ENCODE data around the gene PSME4. TPM values are rescaled to one million over a fixed set of nuclear protein-coding genes. Genes with fewer than 3 reads are reported as not detected.
A peak's percentile ranks its signal among the peaks of the same experiment; 100 is the strongest.

The PSME4 gene
- total and polyA plus RNA-seq, 10 of the 15 experiments (the other 5 are each of a cell fraction or from before 2014, with no cell fraction given) = 11.1 to 56.2 (median 32.1) TPM

DNA sequence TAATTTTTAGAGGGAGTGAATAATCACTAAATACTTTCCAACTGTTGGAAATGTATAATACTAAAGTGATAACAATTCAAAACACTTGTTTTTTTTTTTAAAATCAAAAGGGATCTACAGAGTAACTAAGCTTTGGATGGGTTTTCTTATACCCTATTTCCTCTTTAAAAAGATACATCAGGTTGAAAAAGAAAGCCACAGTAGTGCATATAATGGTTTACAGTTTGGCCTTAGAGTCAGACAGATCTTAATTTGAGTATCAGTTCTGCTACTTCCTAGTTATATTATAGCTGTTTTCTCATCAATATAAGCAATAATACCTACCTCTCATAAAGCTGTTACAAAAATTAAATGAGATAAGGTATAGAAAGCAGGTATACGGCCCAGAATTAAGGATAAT lies 28.5 kb downstream of the PSME4 start:
- no peak overlapping the region for H3K9ac ChIP-seq (ENCODE audit: control insufficient read depth, insufficient read depth, low read length)
- no peak overlapping the region; the same call in 1 of the 2 replicates for H3K4me2 ChIP-seq (ENCODE audit: control insufficient read depth, insufficient read depth)
- RAD21 ChIA-PET (ENCODE audit: unreplicated experiment) = interaction anchor here (2.0 kb wide), 1 partner anchor 26 kb away, joined by 13 read pairs; no protein-coding TSS in a partner anchor
- no TSS peak for BruUV-seq (replicated peaks)
- no peak for DNase-seq (ENCODE audit: low read depth, low spot score)
- H3K36me3 ChIP-seq (ENCODE audit: control insufficient read depth in 2 of 2, insufficient read depth in 2 of 2, low read length in 1 of 2) = peaks cover 4 to 9% of the 10 kb centered on the region in 2 experiments; a peak in 2 of 4 replicates
- no peaks in the 10 kb centered on the region for H3K27me3 ChIP-seq (replicated peaks in 1 of 2; ENCODE audit: control insufficient read depth in 2 of 2, insufficient read depth in 2 of 2, low read length in 1 of 2)
- intact Hi-C loops (cut with micrococcal nuclease; ENCODE audit: unreplicated experiment) = no loop called here
- no peak overlapping the region for H2AFZ ChIP-seq (ENCODE audit: control insufficient read depth, low read depth, low read length)
- in situ Hi-C loops (cut with MboI) = no loop called here
- no peaks in the 10 kb centered on the region for H3K9me3 ChIP-seq (replicated peaks; ENCODE audit: control insufficient read depth, insufficient read depth, low read length)
- H3K27ac ChIP-seq (ENCODE audit: control insufficient read depth, insufficient read depth) = peak overlapping the region; percentile 47
- H4K20me1 ChIP-seq (ENCODE audit: control insufficient read depth, insufficient read depth) = no peaks in the 10 kb centered on the region
- SMC1A ChIA-PET (ENCODE audit: uncharacterized antibody, unreplicated experiment) = interaction anchor here (0.8 to 2.7 kb wide), 8 partner anchors 10 to 31 kb away, joined by 3 to 20 read pairs (median 3); no protein-coding TSS in a partner anchor
- peaks cover 2% of the 10 kb centered on the region for H3K79me2 ChIP-seq (ENCODE audit: control insufficient read depth, insufficient read depth, low read length)
- 100% methylated on average over 1 of the region's 1 CpG for WGBS (ENCODE audit: insufficient coverage, insufficient replicate concordance, low lambda C conversion rate, missing lambda C conversion rate)
- H3K4me3 ChIP-seq = no peak overlapping the region
- no peak for FAIRE-seq
- peaks cover 22% of the 10 kb centered on the region; the same call in 1 of the 2 replicates for H3K4me1 ChIP-seq (ENCODE audit: control insufficient read depth, insufficient read depth, low read length)
- POLR2A ChIA-PET = interaction anchor here (0.6 to 1.8 kb wide), 3 partner anchors 11 to 1099 kb away, joined by 3 to 9 read pairs (median 3); no protein-coding TSS in a partner anchor
- ATAC-seq = peak; percentile 40
- TF ChIP-seq NBN (IDR thresholded peaks at IDR 0.05) (no peak), NFYB (IDR thresholded peaks at IDR 0.05; ENCODE audit: insufficient read depth, low read depth, low read length) (no peak), HDAC6 (IDR thresholded peaks at IDR 0.05; ENCODE audit: unreplicated experiment) (no peak), BACH1 (IDR thresholded peaks at IDR 0.05; ENCODE audit: borderline replicate concordance) (no peak), MXI1 (IDR thresholded peaks at IDR 0.05; ENCODE audit: low read depth, low read length) (no peak), YBX1 (IDR thresholded peaks at IDR 0.05) (no peak), ZNF622 (IDR thresholded peaks at IDR 0.05) (no peak)
- TF ChIP-seq, protein P1, sequence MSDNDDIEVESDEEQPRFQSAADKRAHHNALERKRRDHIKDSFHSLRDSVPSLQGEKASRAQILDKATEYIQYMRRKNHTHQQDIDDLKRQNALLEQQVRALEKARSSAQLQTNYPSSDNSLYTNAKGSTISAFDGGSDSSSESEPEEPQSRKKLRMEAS (IDR thresholded peaks at IDR 0.05; ENCODE audit: low read depth, low read length) = no peak
- CTCF ChIA-PET = interaction anchor here (1.4 kb wide), 1 partner anchor 10 kb away, joined by 4 read pairs; no protein-coding TSS in a partner anchor

Data from GM12878 (cell line).